Lower lobe of right lung (tissue), 2 donors: Measurements from ENCODE around the gene MMEL1. TPM values are rescaled to one million over a fixed set of nuclear protein-coding genes. Genes with fewer than 3 reads are reported as not detected.
"Not testable (repeated sequence)": the region's sequence is repeated elsewhere in the genome, so short reads cannot be mapped to it uniquely, and the experiment has no call there.

Experiments used
- ATAC-seq, 2 donors: fragments of 200-7000 bp; cut with Tn5 transposase; one replicate each; pipeline ENCODE4 v1.9.1; 2020 to 2022; ENCODE audit warnings: mild to moderate bottlenecking in 2 of 2, moderate library complexity in 2 of 2
- DNase-seq: peaks from one replicate; pipeline ENCODE4 v3.0.0-alpha.2; 2020
- H3K27ac ChIP-seq: fragments of 200-600 bp; one replicate; pipeline ENCODE4 v1.8.0; 2022
- H3K27me3 ChIP-seq: fragments of 200-600 bp; one replicate; pipeline ENCODE4 v1.8.0; 2022; ENCODE audit warnings: low read depth
- H3K36me3 ChIP-seq: fragments of 200-600 bp; one replicate; pipeline ENCODE4 v1.8.0; 2022; ENCODE audit warnings: mild to moderate bottlenecking
- H3K4me1 ChIP-seq: fragments of 200-600 bp; one replicate; pipeline ENCODE4 v1.8.0; 2022
- H3K4me3 ChIP-seq: fragments of 200-600 bp; one replicate; pipeline ENCODE4 v1.8.0; 2022; ENCODE audit warnings: mild to moderate bottlenecking
- H3K9me3 ChIP-seq: fragments of 200-600 bp; one replicate; pipeline ENCODE4 v1.8.0; 2022
- CTCF ChIP-seq: fragments of 200-600 bp; IDR thresholded peaks from one replicate; pipeline ENCODE4 v1.8.0; 2022; ENCODE audit warnings: antibody characterized with exemption, mild to moderate bottlenecking
- intact Hi-C: fragments of 100-400 bp; cut with DNase I; formaldehyde crosslinking; loops from one replicate; pipeline ENCODE4 v1.11.0; 2022
- long read RNA-seq: library from polyadenylated mRNA; unstranded; transcript quantifications from one replicate; pipeline ENCODE4 v2.0.0, GENCODE V29; 2021
- total RNA-seq: library from RNA; stranded (reverse); fragmentation: NEBNext Ultra II Directional; extraction: Animal tissue kit (Norgen Biotek cat#: 25700); gene quantifications from one replicate; pipeline ENCODE4 v1.2.1, GENCODE V29; 2021
- donor health status: DM: no; HTN: yes; CAD: no; lungs with severe emphysema.

The MMEL1 gene
- total RNA-seq, result 7.6 TPM
- long read RNA-seq, partial matches to known transcripts, result 0 of 6 reads
- long read RNA-seq, other reads (novel, unspliced or antisense), result 6 of 6 reads

DNA sequence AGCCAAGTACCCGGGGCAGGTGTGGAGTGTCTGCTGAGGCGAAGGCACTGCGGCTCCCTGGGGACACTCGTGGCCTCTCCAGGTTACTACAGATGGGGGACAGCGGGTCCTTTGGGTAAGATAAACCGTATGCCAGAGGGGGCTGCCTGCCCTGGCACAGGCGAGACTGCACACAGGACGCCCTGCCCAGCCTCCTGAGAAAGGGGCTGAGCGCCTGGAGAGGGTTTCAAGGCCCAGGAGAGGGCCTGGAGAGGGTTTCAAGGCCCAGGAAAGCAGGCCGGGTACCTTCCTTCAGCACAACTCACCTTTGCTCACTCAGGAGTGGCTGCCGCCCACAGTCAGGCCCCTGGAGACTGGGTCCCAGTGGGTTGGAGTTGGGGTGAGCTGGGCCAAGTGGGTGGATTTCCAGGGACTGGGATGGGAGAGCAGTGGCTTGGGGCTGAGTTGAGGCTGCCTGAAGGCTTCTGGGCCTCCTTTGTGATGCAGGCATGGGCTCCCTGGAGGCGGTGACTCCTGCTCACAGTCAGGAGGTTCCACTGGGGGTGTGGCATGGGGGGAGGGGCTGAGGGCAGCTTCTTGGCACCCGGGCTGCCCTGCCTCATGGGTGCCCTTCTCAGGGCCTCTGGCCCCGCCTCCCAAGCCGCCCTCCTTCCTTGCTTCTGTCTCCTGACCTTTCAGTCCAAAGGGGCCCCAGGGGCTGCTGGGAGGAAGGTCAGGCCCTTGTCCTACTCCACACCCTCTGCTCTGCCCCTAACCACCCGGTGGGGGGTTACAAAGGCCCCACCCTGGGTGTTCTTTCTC lies at the start of gene MMEL1:
Gene MMEL1 (minus strand): TSS at position 456 of the 801 bp plus-strand sequence. CDS start 3,532 bp downstream, outside the sequence.
- no peak for ATAC-seq
- H3K4me3 ChIP-seq, result no peak within 1 kb of the TSS
- DNase-seq, result no peak
- H3K36me3 ChIP-seq, result no peaks in the 10 kb centered on the region
- H3K4me1 ChIP-seq, result no peaks in the 10 kb centered on the region
- no peak within 1 kb of the TSS for H3K27ac ChIP-seq
- no peaks in the 10 kb centered on the region for H3K9me3 ChIP-seq
- intact Hi-C loops, result no loop called here
- peaks cover 59% of the 10 kb centered on the region for H3K27me3 ChIP-seq
- no peak for TF ChIP-seq CTCF

DNA sequence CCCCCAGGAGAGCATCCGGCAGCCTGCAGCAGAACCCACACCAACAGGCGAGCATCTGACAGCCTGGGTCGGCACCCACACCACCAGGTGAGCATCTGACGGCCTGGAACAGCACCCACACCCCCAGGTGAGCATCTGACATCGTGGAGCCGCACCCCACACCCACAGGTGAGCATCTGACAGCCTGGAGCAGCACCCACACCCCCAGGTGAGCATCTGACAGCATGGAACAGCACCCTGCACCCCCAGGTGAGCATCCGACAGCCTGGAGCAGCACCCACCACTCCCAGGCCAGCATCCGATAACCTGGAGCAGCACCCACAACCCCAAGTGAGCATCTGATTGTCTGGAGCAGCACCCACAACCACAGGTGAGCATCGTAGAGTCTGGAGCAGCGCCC lies 43.9 kb upstream of the MMEL1 start:
- H3K36me3 ChIP-seq, H3K4me1 ChIP-seq, H3K27me3 ChIP-seq, intact Hi-C loops, H3K4me3 ChIP-seq, DNase-seq, H3K27ac ChIP-seq, H3K9me3 ChIP-seq, ATAC-seq: not testable (repeated sequence)

DNA sequence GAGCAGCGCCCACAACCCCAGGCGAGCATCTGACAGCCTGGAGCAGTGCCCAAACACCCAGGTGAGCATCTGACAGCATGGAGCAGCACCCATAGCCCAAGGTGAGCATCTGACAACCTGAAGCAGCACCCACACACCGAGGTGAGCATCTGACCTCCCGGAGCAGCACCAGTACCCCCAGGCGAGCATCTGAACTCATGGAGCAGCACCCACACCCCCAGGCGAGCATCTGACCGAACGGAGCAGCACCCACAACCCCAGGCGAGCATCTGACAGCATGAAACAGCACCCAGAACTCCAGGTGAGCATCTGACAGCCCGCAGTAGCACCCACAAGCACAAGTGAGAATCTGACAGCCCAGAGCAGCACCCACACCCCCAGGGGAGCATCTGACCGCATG lies 38.8 kb upstream of the MMEL1 start:
- not testable (repeated sequence) for H3K9me3 ChIP-seq

DNA sequence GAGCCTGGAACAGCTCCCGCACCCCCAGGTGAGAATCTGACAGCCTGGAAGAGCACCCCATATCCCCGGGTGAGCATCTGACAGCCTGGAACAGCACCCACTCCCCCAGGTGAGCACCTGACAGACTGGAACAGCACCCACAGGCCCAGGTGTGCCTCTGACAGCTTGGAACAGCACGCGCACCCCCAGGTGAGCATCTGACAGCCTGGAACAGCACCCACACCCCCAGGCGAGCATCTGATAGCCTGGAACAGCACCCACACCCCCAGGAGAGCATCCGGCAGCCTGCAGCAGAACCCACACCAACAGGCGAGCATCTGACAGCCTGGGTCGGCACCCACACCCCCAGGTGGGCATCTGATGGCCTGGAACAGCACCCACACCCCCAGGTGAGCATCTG lies 27.0 kb upstream of the MMEL1 start:
- H3K4me1 ChIP-seq, H3K4me3 ChIP-seq, ATAC-seq, H3K27me3 ChIP-seq, H3K36me3 ChIP-seq, intact Hi-C loops, H3K9me3 ChIP-seq, H3K27ac ChIP-seq: not testable (repeated sequence)
- peak; percentile 61 for DNase-seq

More for the DNA sequence above, 38.8 kb upstream of the MMEL1 start:
- intact Hi-C loops, H3K36me3 ChIP-seq, ATAC-seq, H3K27me3 ChIP-seq, H3K27ac ChIP-seq, H3K4me1 ChIP-seq, H3K4me3 ChIP-seq: not testable (repeated sequence)
- peak; percentile 47 for DNase-seq

DNA sequence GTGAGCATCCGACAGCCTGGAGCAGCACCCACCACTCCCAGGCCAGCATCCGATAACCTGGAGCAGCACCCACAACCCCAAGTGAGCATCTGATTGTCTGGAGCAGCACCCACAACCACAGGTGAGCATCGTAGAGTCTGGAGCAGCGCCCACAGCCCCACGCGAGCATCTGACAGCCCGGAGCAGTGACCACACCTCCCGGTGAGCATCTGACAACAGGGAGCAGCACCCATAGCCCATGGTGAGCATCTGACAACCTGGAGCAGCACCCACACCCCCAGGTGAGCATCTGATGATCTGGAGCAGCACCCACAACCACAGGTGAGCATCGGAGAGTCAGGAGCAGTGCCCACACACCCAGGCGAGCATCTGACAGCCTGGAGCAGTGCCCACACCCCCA lies 25.1 kb upstream of the MMEL1 start:
- H3K27me3 ChIP-seq, intact Hi-C loops, H3K4me1 ChIP-seq, ATAC-seq, H3K9me3 ChIP-seq, H3K36me3 ChIP-seq, H3K4me3 ChIP-seq, H3K27ac ChIP-seq: not testable (repeated sequence)
- DNase-seq, result peak; percentile 54

- H3K9me3 ChIP-seq, H3K36me3 ChIP-seq, H3K4me3 ChIP-seq, H3K4me1 ChIP-seq, H3K27me3 ChIP-seq, intact Hi-C loops, H3K27ac ChIP-seq, ATAC-seq: not testable (repeated sequence)
- peak; percentile 67 for DNase-seq
Measured at GRCh38 chr1:2657124-2657523, 24.3 kb upstream of the MMEL1 start.

DNA sequence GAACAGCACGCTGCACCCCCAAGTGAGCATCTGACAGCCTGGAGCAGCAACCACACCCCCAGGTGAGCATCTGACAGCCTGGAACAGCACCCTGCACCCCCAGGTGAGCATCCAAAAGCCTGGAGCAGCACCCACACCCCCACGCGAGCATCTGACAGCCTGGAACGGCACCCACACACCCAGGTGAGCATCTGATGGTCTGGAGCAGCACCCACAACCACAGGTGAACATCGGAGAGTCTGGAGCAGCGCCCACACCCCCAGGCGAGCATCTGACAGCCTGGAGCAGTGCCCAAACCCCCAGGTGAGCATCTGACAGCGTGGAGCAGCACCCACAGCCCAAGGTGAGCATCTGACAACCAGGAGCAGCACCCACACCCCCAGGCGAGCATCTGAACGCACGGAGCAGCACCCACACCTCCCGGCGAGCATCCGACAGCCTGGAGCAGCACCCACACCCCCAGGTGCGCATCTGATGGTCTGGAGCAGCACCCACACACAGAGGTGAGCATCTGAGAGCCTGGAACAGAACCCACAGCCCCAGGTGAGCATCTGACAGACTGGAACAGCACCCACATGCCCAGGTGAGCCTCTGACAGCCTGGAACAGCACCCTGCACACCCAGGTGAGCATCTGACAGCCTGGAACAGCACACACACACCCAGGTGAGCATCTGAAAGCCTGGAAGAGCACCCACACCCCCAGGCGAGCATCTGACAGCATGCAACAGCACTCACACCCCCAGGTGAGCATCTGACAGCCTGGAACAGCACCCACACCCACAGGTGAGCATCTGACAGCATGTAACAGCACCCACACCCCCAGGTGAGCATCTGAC lies 23.0 kb upstream of the MMEL1 start:
- ATAC-seq, H3K9me3 ChIP-seq, H3K4me3 ChIP-seq, intact Hi-C loops, H3K27ac ChIP-seq, H3K36me3 ChIP-seq, H3K4me1 ChIP-seq, H3K27me3 ChIP-seq: not testable (repeated sequence)
- DNase-seq, result peak; percentile 71

- H3K27ac ChIP-seq, intact Hi-C loops, H3K36me3 ChIP-seq, H3K9me3 ChIP-seq, H3K27me3 ChIP-seq, H3K4me3 ChIP-seq, H3K4me1 ChIP-seq: not testable (repeated sequence)
- peak; percentile 55 for DNase-seq
- ATAC-seq, result peak in 1 of 2 donors; percentile 51
Measured at GRCh38 chr1:2654443-2654948, 21.7 kb upstream of the MMEL1 start.

GRCh38 chr1:2653741-2654442 lies 21.1 kb upstream of the MMEL1 start:
- DNase-seq (peak; percentile 85), ATAC-seq (peak in 1 of 2 donors; percentile 49)

GRCh38 chr1:2652926-2653571 lies 20.2 kb upstream of the MMEL1 start:
- H3K4me1 ChIP-seq, intact Hi-C loops, H3K27ac ChIP-seq, H3K36me3 ChIP-seq, ATAC-seq, H3K4me3 ChIP-seq, H3K27me3 ChIP-seq, H3K9me3 ChIP-seq: not testable (repeated sequence)
- DNase-seq, result peak; percentile 67

More at GRCh38 chr1:2653741-2654442, 21.1 kb upstream of the MMEL1 start:
- H3K4me1 ChIP-seq, H3K4me3 ChIP-seq, H3K27me3 ChIP-seq, H3K9me3 ChIP-seq, intact Hi-C loops, H3K27ac ChIP-seq, H3K36me3 ChIP-seq: not testable (repeated sequence)

DNA sequence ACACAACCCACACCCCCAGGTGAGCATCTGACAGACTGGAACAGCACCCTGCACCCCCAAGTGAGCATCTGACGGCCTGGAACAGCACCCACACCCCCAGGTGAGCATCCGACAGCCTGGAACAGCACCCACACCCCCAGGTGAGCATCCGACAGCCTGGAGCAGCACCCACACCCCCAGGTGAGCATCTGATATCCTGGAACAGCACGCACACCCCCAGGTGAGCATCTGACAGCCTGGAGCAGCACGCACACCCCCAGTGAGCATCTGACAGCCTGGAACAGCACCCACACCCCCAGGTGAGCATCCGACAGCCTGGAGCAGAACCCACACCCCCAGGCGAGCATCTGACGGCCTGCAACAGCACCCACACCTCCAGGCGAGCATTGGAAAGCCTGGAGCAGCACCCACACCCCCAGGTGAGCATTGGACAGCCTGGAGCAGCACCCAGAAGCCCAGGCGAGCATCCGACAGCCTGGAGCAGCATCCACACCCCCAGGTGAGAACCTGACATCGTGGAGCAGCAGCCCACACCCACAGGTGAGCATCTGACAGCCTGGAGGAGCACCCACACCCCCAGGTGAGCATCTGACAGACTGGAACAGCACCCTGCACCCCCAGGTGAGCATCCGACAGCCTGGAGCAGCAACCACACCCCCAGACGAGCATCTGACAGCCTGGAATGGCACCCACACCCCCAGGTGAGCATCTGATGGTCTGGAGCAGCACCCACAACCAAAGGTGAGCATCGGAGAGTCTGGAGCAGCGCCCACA lies 19.5 kb upstream of the MMEL1 start:
- H3K9me3 ChIP-seq, result peaks cover 11% of the 10 kb centered on the region
- ATAC-seq, H3K27me3 ChIP-seq, intact Hi-C loops, H3K27ac ChIP-seq, H3K4me1 ChIP-seq, H3K36me3 ChIP-seq, H3K4me3 ChIP-seq: not testable (repeated sequence)
- peak; percentile 64 for DNase-seq
